HepG2 (cell line): ENCODE results near the gene RABL6. TPM values are rescaled to one million over a fixed set of nuclear protein-coding genes. Genes with fewer than 3 reads are reported as not detected.
A peak's percentile ranks its signal among the peaks of the same experiment; 100 is the strongest.

Experiments used
- AGO2 ChIP-seq: fragments of 200-400 bp; formaldehyde crosslinking; optimal IDR thresholded peaks from 2 replicates; pipeline ENCODE3; 2017; ENCODE audit warnings: mild to moderate bottlenecking, low read depth, low read length, moderate library complexity
- ATRX ChIP-seq: sonication (generic); formaldehyde crosslinking; IDR thresholded peaks from 2 replicates; pipeline ENCODE4 v1.4.0; 2020; ENCODE audit warnings: missing genetic modification reagents, borderline replicate concordance
- DRAP1 ChIP-seq: IDR thresholded peaks from 2 replicates; pipeline ENCODE4 v1.6.1; 2016; ENCODE audit warnings: missing genetic modification reagents, missing compliant biosample characterization
- IRX3 ChIP-seq: sonication (generic); formaldehyde crosslinking; IDR thresholded peaks from 2 replicates; pipeline ENCODE4 v1.8.1; 2023; ENCODE audit warnings: mild to moderate bottlenecking, low read depth, missing genetic modification reagents, borderline replicate concordance
- ISL2 ChIP-seq: sonication (generic); formaldehyde crosslinking; IDR thresholded peaks from 2 replicates; pipeline ENCODE4 v1.5.0; 2020; ENCODE audit warnings: missing genetic modification reagents
- LBX2 ChIP-seq: sonication (generic); formaldehyde crosslinking; IDR thresholded peaks from 2 replicates; pipeline ENCODE4 v1.5.0; 2020; ENCODE audit warnings: missing genetic modification reagents, mild to moderate bottlenecking, borderline replicate concordance
- NFRKB ChIP-seq: fragments of 450-650 bp; IDR thresholded peaks from 2 replicates; pipeline ENCODE4 v1.6.1; 2017
- NPAS2 ChIP-seq: sonication (generic); formaldehyde crosslinking; IDR thresholded peaks from 2 replicates; pipeline ENCODE4 v1.8.0; 2022; ENCODE audit warnings: mild to moderate bottlenecking, missing genetic modification reagents, borderline replicate concordance
- RARA ChIP-seq: IDR thresholded peaks from 2 replicates; pipeline ENCODE4 v1.6.1; 2016; ENCODE audit warnings: missing genetic modification reagents, missing compliant biosample characterization
- SALL1 ChIP-seq: sonication (generic); formaldehyde crosslinking; IDR thresholded peaks from 2 replicates; pipeline ENCODE4 v1.8.0; 2022; ENCODE audit warnings: mild to moderate bottlenecking, missing genetic modification reagents
- TBX2 ChIP-seq: sonication (generic); formaldehyde crosslinking; IDR thresholded peaks from 2 replicates; pipeline ENCODE4 v1.5.0; 2020; ENCODE audit warnings: missing genetic modification reagents, mild to moderate bottlenecking, borderline replicate concordance
- XBP1 ChIP-seq: sonication (generic); formaldehyde crosslinking; IDR thresholded peaks from 2 replicates; pipeline ENCODE4 v1.5.0; 2020; ENCODE audit warnings: missing genetic modification reagents
- ZBTB26 ChIP-seq: IDR thresholded peaks from 2 replicates; pipeline ENCODE4 v1.6.1; 2016; ENCODE audit warnings: missing compliant biosample characterization, missing genetic modification reagents, borderline replicate concordance
- ZBTB43 ChIP-seq: sonication (generic); formaldehyde crosslinking; conservative IDR thresholded peaks from 2 replicates; pipeline ENCODE4 v1.4.0; 2020; ENCODE audit warnings: missing genetic modification reagents
- ZNF18 ChIP-seq: sonication (generic); formaldehyde crosslinking; IDR thresholded peaks from 2 replicates; pipeline ENCODE4 v1.8.0; 2022; ENCODE audit warnings: mild to moderate bottlenecking, missing genetic modification reagents; ENCODE audit not compliant: insufficient replicate concordance
- ZNF280B ChIP-seq: sonication (generic); formaldehyde crosslinking; IDR thresholded peaks from 2 replicates; pipeline ENCODE4 v1.5.0; 2020; ENCODE audit warnings: missing genetic modification reagents, mild to moderate bottlenecking, borderline replicate concordance
- ZNF30 ChIP-seq: sonication (generic); formaldehyde crosslinking; IDR thresholded peaks from 2 replicates; pipeline ENCODE4 v1.5.0; 2020; ENCODE audit warnings: mild to moderate bottlenecking, missing genetic modification reagents
- ZNF709 ChIP-seq: sonication (generic); formaldehyde crosslinking; IDR thresholded peaks from 2 replicates; pipeline ENCODE4 v1.5.0; 2020; ENCODE audit warnings: mild to moderate bottlenecking, missing genetic modification reagents
- ZNF740 ChIP-seq: sonication (generic); formaldehyde crosslinking; IDR thresholded peaks from 2 replicates; pipeline ENCODE4 v1.4.0; 2020; ENCODE audit warnings: missing genetic modification reagents
- ZNF772 ChIP-seq: sonication (generic); formaldehyde crosslinking; IDR thresholded peaks from 2 replicates; pipeline ENCODE4 v1.5.0; 2020; ENCODE audit warnings: mild to moderate bottlenecking, missing genetic modification reagents
- ZNF883 ChIP-seq: sonication (generic); formaldehyde crosslinking; IDR thresholded peaks from 2 replicates; pipeline ENCODE4 v1.5.1; 2020; ENCODE audit warnings: mild to moderate bottlenecking, missing genetic modification reagents; ENCODE audit errors: not compliant biosample characterization
- polyA plus RNA-seq, 8 experiments: library from polyadenylated mRNA; depleted of rRNA in 3 of 8; stranded (reverse) in 7 of 8; unstranded in 1 of 8; fragments of >200 nt; fragmentation: Illumina TruSeq in 4 of 8; extraction: Trizol in 4 of 8; gene quantifications; 2 replicates each; pipeline versions ENCODE4 v1.2.1 to v1.2.3, GENCODE V29; 2011 to 2016; ENCODE audit warnings: low read depth in 4 of 8, missing spikeins in 1 of 8, mixed read lengths in 1 of 8; ENCODE audit not compliant: insufficient read depth in 1 of 8
- total RNA-seq, 5 experiments: library from RNA; depleted of rRNA; stranded (reverse); fragments of >200 nt; fragmentation: Illumina TruSeq; extraction: Trizol; gene quantifications; 2 replicates each; pipeline ENCODE4 v1.2.3, GENCODE V29; 2016; ENCODE audit warnings: low read depth in 1 of 5

Gene RABL6
- total and polyA plus RNA-seq, 2 of the 13 experiments (the other 11 are each of a cell fraction or from before 2014, with no cell fraction given), result 81.5 to 125 TPM

- TF ChIP-seq ZNF740 (CRISPR knock-in tag), result 0 out of 2 replicates have a peak, but pooled peaks have one; percentile 10
- TF ChIP-seq ZBTB43, result 0 out of 2 replicates have a peak, but pooled peaks have one; percentile 30
- TF ChIP-seq ZNF18, result peak; percentile 56
- TF ChIP-seq ZNF30 (CRISPR knock-in tag), result no peak
- 0 out of 2 replicates have a peak, but pooled peaks have one; percentile 2 for TF ChIP-seq ISL2
- TF ChIP-seq ZNF280B (CRISPR knock-in tag), result 0 out of 2 replicates have a peak, but pooled peaks have one; percentile 16
- peak; percentile 61 for TF ChIP-seq SALL1
- no peak for TF ChIP-seq NPAS2
- no peak for TF ChIP-seq IRX3 (CRISPR knock-in tag)
- peak; percentile 8; the same call in 1 of the 2 replicates for TF ChIP-seq RARA
- no peak for TF ChIP-seq LBX2
- no peak for TF ChIP-seq ATRX
- peak; percentile 77 for TF ChIP-seq ZNF883
- TF ChIP-seq DRAP1, result peak; percentile 91
- no peak for TF ChIP-seq NFRKB
- peak; percentile 16; the same call in 1 of the 2 replicates for TF ChIP-seq ZBTB26 (CRISPR knock-in tag)
- TF ChIP-seq ZNF772 (CRISPR knock-in tag), result peak; percentile 36; the same call in 1 of the 2 replicates
- peak; percentile 48; the same call in 1 of the 2 replicates for TF ChIP-seq TBX2
- peak; percentile 95; the same call in 1 of the 2 replicates for TF ChIP-seq ZNF709 (CRISPR knock-in tag)
- peak; percentile 78 for TF ChIP-seq AGO2
- peak; percentile 35; the same call in 1 of the 2 replicates for TF ChIP-seq XBP1 (CRISPR knock-in tag)
These were observed 7.7 kb upstream of the RABL6 start (continued) for GRCh38 chr9:136799854-136800657.
